Astrocyte of the hippocampus (primary cell): ENCODE results near the gene APBA2.
"Not testable (repeated sequence)": the region's sequence is repeated elsewhere in the genome, so short reads cannot be mapped to it uniquely, and the experiment has no call there.

Experiments
- DNase-seq: peaks from one replicate; pipeline ENCODE4 v3.0.0; 2011; ENCODE audit warnings: low read depth, low spot score

APBA2 gene

GRCh38 chr15:29151484-29151857, 265.7 kb downstream of the APBA2 start:
- DNase-seq, result no peak

DNA sequence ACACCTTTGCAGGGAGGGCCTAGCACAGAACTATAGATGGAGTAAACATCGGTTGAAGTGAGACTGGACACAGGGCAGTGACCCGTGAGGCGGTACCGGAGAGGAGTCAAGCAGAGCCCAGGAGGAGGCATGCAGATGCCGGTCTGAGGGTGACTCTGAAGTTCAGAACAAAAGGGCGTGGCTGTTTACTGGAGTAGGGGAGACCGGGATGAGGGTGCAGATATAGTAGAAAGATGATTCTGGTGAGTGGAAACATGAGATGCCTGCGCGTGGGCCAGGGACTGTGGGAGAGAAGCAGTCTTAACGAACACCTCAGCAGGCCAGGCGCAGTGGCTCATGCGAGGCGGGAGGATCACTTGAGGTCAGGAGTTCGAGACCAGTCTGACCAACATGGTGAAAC, 270.7 kb downstream of the APBA2 start:
- no peak for DNase-seq

- no peak for DNase-seq
Observed at GRCh38 chr15:29159771-29160455, 274.1 kb downstream of the APBA2 start.

DNA sequence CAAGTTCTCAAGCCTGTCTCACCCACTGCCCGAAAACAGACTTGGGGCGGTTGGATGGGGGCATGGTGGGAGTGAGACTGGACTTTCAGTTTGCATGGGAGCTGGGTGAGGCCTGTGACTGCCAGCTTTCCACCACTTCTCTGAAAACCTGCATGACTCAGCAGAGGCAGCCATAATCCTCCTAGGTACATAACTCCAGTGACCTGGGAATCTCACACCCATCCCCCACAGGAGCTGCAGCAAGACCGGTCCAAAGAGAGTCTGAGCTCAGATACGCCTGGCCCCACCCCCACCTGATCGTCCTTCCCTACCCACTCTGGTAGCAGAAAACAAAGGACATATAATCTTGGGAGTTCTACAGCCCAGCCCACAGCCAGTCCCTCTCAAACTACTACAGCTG, 276.6 kb downstream of the APBA2 start:
- no peak for DNase-seq

- not testable (repeated sequence) for DNase-seq
Observed at GRCh38 chr15:29167122-29167521, 281.3 kb downstream of the APBA2 start.
